ENCODE data around the gene REN. TPM values are rescaled to one million over a fixed set of nuclear protein-coding genes. Genes with fewer than 3 reads are reported as not detected.

The REN gene
- total and polyA plus RNA-seq, 2 experiments from 2014 or later: not detected

DNA sequence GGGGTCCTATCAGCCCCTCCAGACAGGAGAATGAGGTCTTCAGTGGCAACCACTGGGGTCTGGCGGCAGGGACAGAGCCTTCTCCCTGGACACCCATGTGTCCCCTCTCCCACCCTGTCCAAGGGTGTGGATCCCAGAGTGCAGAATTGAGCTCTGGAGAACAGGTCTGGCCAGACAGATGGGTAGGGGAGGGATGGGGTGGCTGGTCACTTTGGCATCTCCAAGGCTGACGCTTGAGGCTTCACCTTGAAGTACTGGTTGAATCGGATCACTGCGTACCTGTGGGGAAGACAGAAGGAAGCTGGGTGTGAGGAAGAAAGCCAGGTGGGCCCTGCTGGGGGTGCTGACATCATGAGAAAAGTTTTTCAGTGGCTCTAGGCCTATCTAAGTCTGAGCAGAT is 34.2 kb downstream of the REN start:
- no peaks in the 10 kb centered on the region for H3K9me2 ChIP-seq (ENCODE audit: insufficient read depth)
- Mint-ChIP-seq H3K27me3 (ENCODE audit: insufficient read depth, low read depth, poor library complexity) (peaks cover 17% of the 10 kb centered on the region), H3K36me3 (ENCODE audit: low read depth) (peaks cover 25% of the 10 kb centered on the region), H3K4me1 (peaks cover 37% of the 10 kb centered on the region), H3K27ac (no peak overlapping the region), H3K9me3 (no peaks in the 10 kb centered on the region), H3K4me3 (no peak overlapping the region)
- DNase-seq (ENCODE audit: low spot score) (no peak), ATAC-seq (no peak)
- H3K27me3 ChIP-seq (ENCODE audit: insufficient read depth): no peaks in the 10 kb centered on the region
- 0 out of 2 replicates have a peak, but pooled peaks cover 14% of the 10 kb centered on the region for H3F3A ChIP-seq (replicated peaks; ENCODE audit: low read depth)
- H3K27ac ChIP-seq (ENCODE audit: low read depth): no peak overlapping the region
- no peaks in the 10 kb centered on the region for H3K79me2 ChIP-seq (replicated peaks; ENCODE audit: insufficient read depth)
- H3K4me2 ChIP-seq: no peak overlapping the region
- H3K36me3 ChIP-seq (ENCODE audit: insufficient read depth): peaks cover 6% of the 10 kb centered on the region; the same call in 1 of the 2 replicates
- H2AFZ ChIP-seq: no peak overlapping the region
- H3K4me1 ChIP-seq (ENCODE audit: insufficient read depth): peaks cover 26% of the 10 kb centered on the region
- TF ChIP-seq, protein P1, sequence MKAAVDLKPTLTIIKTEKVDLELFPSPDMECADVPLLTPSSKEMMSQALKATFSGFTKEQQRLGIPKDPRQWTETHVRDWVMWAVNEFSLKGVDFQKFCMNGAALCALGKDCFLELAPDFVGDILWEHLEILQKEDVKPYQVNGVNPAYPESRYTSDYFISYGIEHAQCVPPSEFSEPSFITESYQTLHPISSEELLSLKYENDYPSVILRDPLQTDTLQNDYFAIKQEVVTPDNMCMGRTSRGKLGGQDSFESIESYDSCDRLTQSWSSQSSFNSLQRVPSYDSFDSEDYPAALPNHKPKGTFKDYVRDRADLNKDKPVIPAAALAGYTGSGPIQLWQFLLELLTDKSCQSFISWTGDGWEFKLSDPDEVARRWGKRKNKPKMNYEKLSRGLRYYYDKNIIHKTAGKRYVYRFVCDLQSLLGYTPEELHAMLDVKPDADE (IDR thresholded peaks at IDR 0.05): no peak
- TF ChIP-seq ZNF331 (CRISPR knock-in tag; IDR thresholded peaks at IDR 0.05; ENCODE audit: low read depth) (no peak), CREB1 (CRISPR knock-in tag; IDR thresholded peaks at IDR 0.05; ENCODE audit: low read depth) (no peak), JUNB (IDR thresholded peaks at IDR 0.05; ENCODE audit: unreplicated experiment) (no peak), ZNF114 (CRISPR knock-in tag; IDR thresholded peaks at IDR 0.05) (no peak), POLR2AphosphoS5 (IDR thresholded peaks at IDR 0.05; ENCODE audit: low read depth) (no peak), NANOG (IDR thresholded peaks at IDR 0.05; ENCODE audit: borderline replicate concordance) (no peak), STAT1 (IDR thresholded peaks at IDR 0.05; ENCODE audit: unreplicated experiment) (no peak), EZH2phosphoT487 (IDR thresholded peaks at IDR 0.05; ENCODE audit: unreplicated experiment) (no peak)
- TF ChIP-seq, protein P2, sequence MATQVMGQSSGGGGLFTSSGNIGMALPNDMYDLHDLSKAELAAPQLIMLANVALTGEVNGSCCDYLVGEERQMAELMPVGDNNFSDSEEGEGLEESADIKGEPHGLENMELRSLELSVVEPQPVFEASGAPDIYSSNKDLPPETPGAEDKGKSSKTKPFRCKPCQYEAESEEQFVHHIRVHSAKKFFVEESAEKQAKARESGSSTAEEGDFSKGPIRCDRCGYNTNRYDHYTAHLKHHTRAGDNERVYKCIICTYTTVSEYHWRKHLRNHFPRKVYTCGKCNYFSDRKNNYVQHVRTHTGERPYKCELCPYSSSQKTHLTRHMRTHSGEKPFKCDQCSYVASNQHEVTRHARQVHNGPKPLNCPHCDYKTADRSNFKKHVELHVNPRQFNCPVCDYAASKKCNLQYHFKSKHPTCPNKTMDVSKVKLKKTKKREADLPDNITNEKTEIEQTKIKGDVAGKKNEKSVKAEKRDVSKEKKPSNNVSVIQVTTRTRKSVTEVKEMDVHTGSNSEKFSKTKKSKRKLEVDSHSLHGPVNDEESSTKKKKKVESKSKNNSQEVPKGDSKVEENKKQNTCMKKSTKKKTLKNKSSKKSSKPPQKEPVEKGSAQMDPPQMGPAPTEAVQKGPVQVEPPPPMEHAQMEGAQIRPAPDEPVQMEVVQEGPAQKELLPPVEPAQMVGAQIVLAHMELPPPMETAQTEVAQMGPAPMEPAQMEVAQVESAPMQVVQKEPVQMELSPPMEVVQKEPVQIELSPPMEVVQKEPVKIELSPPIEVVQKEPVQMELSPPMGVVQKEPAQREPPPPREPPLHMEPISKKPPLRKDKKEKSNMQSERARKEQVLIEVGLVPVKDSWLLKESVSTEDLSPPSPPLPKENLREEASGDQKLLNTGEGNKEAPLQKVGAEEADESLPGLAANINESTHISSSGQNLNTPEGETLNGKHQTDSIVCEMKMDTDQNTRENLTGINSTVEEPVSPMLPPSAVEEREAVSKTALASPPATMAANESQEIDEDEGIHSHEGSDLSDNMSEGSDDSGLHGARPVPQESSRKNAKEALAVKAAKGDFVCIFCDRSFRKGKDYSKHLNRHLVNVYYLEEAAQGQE (IDR thresholded peaks at IDR 0.05; ENCODE audit: unreplicated experiment): no peak
- TF ChIP-seq, protein P3, sequence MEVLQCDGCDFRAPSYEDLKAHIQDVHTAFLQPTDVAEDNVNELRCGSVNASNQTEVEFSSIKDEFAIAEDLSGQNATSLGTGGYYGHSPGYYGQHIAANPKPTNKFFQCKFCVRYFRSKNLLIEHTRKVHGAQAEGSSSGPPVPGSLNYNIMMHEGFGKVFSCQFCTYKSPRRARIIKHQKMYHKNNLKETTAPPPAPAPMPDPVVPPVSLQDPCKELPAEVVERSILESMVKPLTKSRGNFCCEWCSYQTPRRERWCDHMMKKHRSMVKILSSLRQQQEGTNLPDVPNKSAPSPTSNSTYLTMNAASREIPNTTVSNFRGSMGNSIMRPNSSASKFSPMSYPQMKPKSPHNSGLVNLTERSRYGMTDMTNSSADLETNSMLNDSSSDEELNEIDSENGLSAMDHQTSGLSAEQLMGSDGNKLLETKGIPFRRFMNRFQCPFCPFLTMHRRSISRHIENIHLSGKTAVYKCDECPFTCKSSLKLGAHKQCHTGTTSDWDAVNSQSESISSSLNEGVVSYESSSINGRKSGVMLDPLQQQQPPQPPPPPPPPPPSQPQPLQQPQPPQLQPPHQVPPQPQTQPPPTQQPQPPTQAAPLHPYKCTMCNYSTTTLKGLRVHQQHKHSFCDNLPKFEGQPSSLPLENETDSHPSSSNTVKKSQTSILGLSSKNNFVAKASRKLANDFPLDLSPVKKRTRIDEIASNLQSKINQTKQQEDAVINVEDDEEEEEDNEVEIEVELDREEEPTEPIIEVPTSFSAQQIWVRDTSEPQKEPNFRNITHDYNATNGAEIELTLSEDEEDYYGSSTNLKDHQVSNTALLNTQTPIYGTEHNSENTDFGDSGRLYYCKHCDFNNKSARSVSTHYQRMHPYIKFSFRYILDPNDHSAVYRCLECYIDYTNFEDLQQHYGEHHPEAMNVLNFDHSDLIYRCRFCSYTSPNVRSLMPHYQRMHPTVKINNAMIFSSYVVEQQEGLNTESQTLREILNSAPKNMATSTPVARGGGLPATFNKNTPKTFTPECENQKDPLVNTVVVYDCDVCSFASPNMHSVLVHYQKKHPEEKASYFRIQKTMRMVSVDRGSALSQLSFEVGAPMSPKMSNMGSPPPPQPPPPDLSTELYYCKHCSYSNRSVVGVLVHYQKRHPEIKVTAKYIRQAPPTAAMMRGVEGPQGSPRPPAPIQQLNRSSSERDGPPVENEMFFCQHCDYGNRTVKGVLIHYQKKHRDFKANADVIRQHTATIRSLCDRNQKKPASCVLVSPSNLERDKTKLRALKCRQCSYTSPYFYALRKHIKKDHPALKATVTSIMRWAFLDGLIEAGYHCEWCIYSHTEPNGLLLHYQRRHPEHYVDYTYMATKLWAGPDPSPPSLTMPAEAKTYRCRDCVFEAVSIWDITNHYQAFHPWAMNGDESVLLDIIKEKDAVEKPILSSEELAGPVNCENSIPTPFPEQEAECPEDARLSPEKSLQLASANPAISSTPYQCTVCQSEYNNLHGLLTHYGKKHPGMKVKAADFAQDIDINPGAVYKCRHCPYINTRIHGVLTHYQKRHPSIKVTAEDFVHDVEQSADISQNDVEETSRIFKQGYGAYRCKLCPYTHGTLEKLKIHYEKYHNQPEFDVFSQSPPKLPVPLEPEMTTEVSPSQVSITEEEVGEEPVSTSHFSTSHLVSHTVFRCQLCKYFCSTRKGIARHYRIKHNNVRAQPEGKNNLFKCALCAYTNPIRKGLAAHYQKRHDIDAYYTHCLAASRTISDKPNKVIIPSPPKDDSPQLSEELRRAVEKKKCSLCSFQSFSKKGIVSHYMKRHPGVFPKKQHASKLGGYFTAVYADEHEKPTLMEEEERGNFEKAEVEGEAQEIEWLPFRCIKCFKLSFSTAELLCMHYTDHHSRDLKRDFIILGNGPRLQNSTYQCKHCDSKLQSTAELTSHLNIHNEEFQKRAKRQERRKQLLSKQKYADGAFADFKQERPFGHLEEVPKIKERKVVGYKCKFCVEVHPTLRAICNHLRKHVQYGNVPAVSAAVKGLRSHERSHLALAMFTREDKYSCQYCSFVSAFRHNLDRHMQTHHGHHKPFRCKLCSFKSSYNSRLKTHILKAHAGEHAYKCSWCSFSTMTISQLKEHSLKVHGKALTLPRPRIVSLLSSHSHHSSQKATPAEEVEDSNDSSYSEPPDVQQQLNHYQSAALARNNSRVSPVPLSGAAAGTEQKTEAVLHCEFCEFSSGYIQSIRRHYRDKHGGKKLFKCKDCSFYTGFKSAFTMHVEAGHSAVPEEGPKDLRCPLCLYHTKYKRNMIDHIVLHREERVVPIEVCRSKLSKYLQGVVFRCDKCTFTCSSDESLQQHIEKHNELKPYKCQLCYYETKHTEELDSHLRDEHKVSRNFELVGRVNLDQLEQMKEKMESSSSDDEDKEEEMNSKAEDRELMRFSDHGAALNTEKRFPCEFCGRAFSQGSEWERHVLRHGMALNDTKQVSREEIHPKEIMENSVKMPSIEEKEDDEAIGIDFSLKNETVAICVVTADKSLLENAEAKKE (CRISPR knock-in tag; IDR thresholded peaks at IDR 0.05): no peak
- H3K4me3 ChIP-seq: no peak overlapping the region
- H4K20me1 ChIP-seq (replicated peaks; ENCODE audit: insufficient read depth): peaks cover 4% of the 10 kb centered on the region; the same call in 1 of the 2 replicates

All from GM23338 (cell line).